COLO668 (cell line): ENCODE results near the gene MUC5AC.

Experiments used
- DNase-seq: peaks from one replicate; lab custom pipeline; 2025; ENCODE audit not compliant: unreplicated experiment; lab: John Stamatoyannopoulos, UW

The MUC5AC gene

GRCh38 chr11:1120532-1121330 is 37.0 kb upstream of the MUC5AC start:
- DNase-seq = no peak

GRCh38 chr11:1121331-1121812 is 36.4 kb upstream of the MUC5AC start:
- DNase-seq = no peak

GRCh38 chr11:1121813-1122663 is 35.7 kb upstream of the MUC5AC start:
- no peak for DNase-seq

GRCh38 chr11:1122664-1123002 is 35.1 kb upstream of the MUC5AC start:
- DNase-seq = no peak

- DNase-seq = no peak
These were observed 33.8 kb upstream of the MUC5AC start for GRCh38 chr11:1123970-1124369.

- DNase-seq = no peak
These were observed 31.9 kb upstream of the MUC5AC start for GRCh38 chr11:1125803-1126202.

- no peak for DNase-seq
These were observed 31.2 kb upstream of the MUC5AC start for GRCh38 chr11:1126491-1126926.

- DNase-seq = no peak
These were observed 30.7 kb upstream of the MUC5AC start for GRCh38 chr11:1126935-1127663.

GRCh38 chr11:1127664-1128162 is 30.0 kb upstream of the MUC5AC start:
- DNase-seq = no peak

- no peak for DNase-seq
These were observed 29.2 kb upstream of the MUC5AC start for GRCh38 chr11:1128311-1129142.

GRCh38 chr11:1129143-1129610 is 28.6 kb upstream of the MUC5AC start:
- DNase-seq = peak; percentile 3

- DNase-seq = peak; percentile 26
These were observed 28.1 kb upstream of the MUC5AC start for GRCh38 chr11:1129611-1130160.

GRCh38 chr11:1130276-1131032 is 27.3 kb upstream of the MUC5AC start:
- DNase-seq = peak; percentile 23

- DNase-seq = peak; percentile 53
These were observed 26.5 kb upstream of the MUC5AC start for GRCh38 chr11:1131033-1131911.

GRCh38 chr11:1134848-1135445 is 22.8 kb upstream of the MUC5AC start:
- no peak for DNase-seq

- DNase-seq = no peak
These were observed 19.7 kb upstream of the MUC5AC start for GRCh38 chr11:1138097-1138496.

- DNase-seq = no peak
These were observed 18.2 kb upstream of the MUC5AC start for GRCh38 chr11:1139441-1140083.
